Adrenal gland (tissue), 12 donors: ENCODE data around the gene EPHB2. TPM values are rescaled to one million over a fixed set of nuclear protein-coding genes. Genes with fewer than 3 reads are reported as not detected.

Experiments
- DNase-seq, 7 donors: peaks; one replicate each; pipeline ENCODE4 v3.0.0-alpha.2; 2019 to 2020
- H3K27ac ChIP-seq, 5 donors: fragments of 200-600 bp; sonication (generic) in 4 of 5; 1 replicate in 3 of 5; 2 replicates in 2 of 5; pipeline versions ENCODE4 v1.5.1 to v1.8.0; 2016 to 2020; ENCODE audit warnings: mild to moderate bottlenecking in 1 of 5
- H3K27me3 ChIP-seq: fragments of 200-600 bp; 2 replicates; pipeline ENCODE4 v1.8.0; 2021
- H3K36me3 ChIP-seq, 2 donors: fragments of 200-600 bp; replicated peaks in 1 of 2; 1 replicate in 1 of 2; 2 replicates in 1 of 2; pipeline versions ENCODE4 v1.5.1 to v1.8.0; 2018 to 2022
- H3K4me1 ChIP-seq, 2 donors: fragments of 200-600 bp; replicated peaks in 1 of 2; 1 replicate in 1 of 2; 2 replicates in 1 of 2; pipeline versions ENCODE4 v1.5.1 to v1.8.0; 2018 to 2021
- H3K4me3 ChIP-seq, 4 donors: fragments of 200-600 bp; sonication (generic) in 3 of 4; one replicate each; pipeline ENCODE4 v1.5.1; 2016 to 2018
- H3K9me3 ChIP-seq, 3 donors: fragments of 200-600 bp; sonication (generic) in 1 of 3; replicated peaks in 1 of 3; 1 replicate in 2 of 3; 2 replicates in 1 of 3; pipeline versions ENCODE4 v1.5.1 to v1.8.0; 2016 to 2021
- CTCF ChIP-seq, 6 experiments: fragments of 450-650 bp in 4 of 6; fragments of 200-600 bp in 2 of 6; sonication (generic) in 1 of 6; IDR thresholded peaks; 1 replicate in 5 of 6; 2 replicates in 1 of 6; pipeline versions ENCODE4 v1.5.1 to v1.8.0; 2016 to 2021; ENCODE audit warnings: antibody characterized with exemption in 6 of 6, mild to moderate bottlenecking in 2 of 6, moderate library complexity in 1 of 6
- POLR2A ChIP-seq, 2 donors: fragments of 450-650 bp; IDR thresholded peaks; one replicate each; pipeline ENCODE4 v1.6.1; 2017; ENCODE audit warnings: antibody characterized with exemption in 2 of 2, mild to moderate bottlenecking in 2 of 2, moderate library complexity in 1 of 2
- WGBS, 4 donors: extraction: QIAGEN DNeasy Blood & Tissue Kit in 2 of 4; methylation state at CpG; one replicate each; pipeline versions ENCODE4 v1.1.5 to v1.1.7; 2013 to 2017; 5-methylcytosine and 5-hydroxymethylcytosine counted together
- intact Hi-C, 2 donors: fragments of 100-400 bp; cut with DNase I; formaldehyde crosslinking; loops; one replicate each; pipeline versions ENCODE4 v1.14.1 to v1.15.0; 2022 to 2023
- polyA plus RNA-seq, 3 donors: library from polyadenylated mRNA; stranded (reverse); fragments of 200-250 nt in 2 of 3; fragments of 350-450 nt in 1 of 3; fragmentation: Illumina TruSeq in 1 of 3; extraction: RNeasy Lipid Tissue Mini Kit (QIAGEN cat#74804) in 1 of 3; gene quantifications; one replicate each; pipeline ENCODE4 v1.2.3, GENCODE V29; 2013 to 2014
- total RNA-seq, 9 donors: library from RNA; depleted of rRNA in 4 of 9; stranded (reverse); fragments of >200 nt in 4 of 9; fragments of 120-200 nt in 1 of 9; fragmentation: NEBNext Ultra II Directional in 1 of 9; extraction: Animal tissue kit (Norgen Biotek cat#: 25700) in 1 of 9; gene quantifications; one replicate each; pipeline versions ENCODE4 v1.1.0 to v1.2.4, GENCODE V29; 2013 to 2023
- donor health status: healthy with polysubstance abuse.
- donor health status: Bipolar disorder and iron deficiency.
- donor health status: DM: yes; HTN: yes; CAD: no.
- donor health status: DM: no; HTN: no; CAD: no.
- donor health status: DM: no; HTN: no; CAD: no.
- donor health status: DM: yes; HTN: yes; CAD: no.

Gene EPHB2
- total and polyA plus RNA-seq, 12 donors, result 0.67 to 10.3 (median 3.1) TPM

- no peak overlapping the region for H3K4me3 ChIP-seq
- H3K36me3 ChIP-seq, result no peaks in the 10 kb centered on the region
- no peak for DNase-seq
- peaks cover 0 to 21% of the 10 kb centered on the region in 2 donors for H3K4me1 ChIP-seq
- 35 to 59% (median 43%) methylated on average over 1 of the region's 1 CpG for WGBS, 4 donors
- TF ChIP-seq CTCF (IDR thresholded peaks at IDR 0.05) (no peak), POLR2A (IDR thresholded peaks at IDR 0.05) (no peak)
- no peaks in the 10 kb centered on the region for H3K9me3 ChIP-seq
- peak overlapping the region in 2 of 5 donors; percentile 63 to 69 for H3K27ac ChIP-seq
- no peaks in the 10 kb centered on the region for H3K27me3 ChIP-seq
- intact Hi-C loops, result no loop called here
Observed at GRCh38 chr1:22750685-22751051, 40.0 kb downstream of the EPHB2 start.

GRCh38 chr1:22751124-22751531, 40.5 kb downstream of the EPHB2 start:
- Histone ChIP-seq H3K9me3 (no peaks in the 10 kb centered on the region), H3K27ac (no peak overlapping the region), H3K4me3 (no peak overlapping the region), H3K27me3 (no peaks in the 10 kb centered on the region), H3K4me1 (peaks cover 0 to 21% of the 10 kb centered on the region in 2 donors), H3K36me3 (no peaks in the 10 kb centered on the region)
- no peak for DNase-seq
- TF ChIP-seq CTCF (IDR thresholded peaks at IDR 0.05) (no peak), POLR2A (IDR thresholded peaks at IDR 0.05) (no peak)
- intact Hi-C loops, result no loop called here
- 88 to 95% (median 92%) methylated on average over 6 of the region's 6 CpGs for WGBS, 4 donors

DNA sequence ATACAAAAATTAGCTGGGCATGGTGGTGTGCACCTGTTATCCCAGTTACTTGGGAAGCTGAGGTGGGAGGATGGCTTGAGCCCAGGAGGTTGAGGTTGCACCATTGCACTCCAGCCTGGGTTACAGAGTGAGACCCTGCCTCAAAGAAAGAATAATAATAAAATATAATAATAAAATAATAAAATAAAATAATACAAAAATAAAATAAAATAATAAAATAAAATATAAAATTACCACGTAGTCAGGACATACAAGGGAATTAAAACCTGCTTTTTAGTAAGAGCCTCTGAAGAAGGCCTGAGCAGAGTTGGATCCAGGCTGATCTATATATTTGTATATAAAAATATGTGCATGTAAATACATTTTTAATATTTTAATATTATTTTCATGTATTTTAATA, 41.7 kb downstream of the EPHB2 start:
- Histone ChIP-seq H3K9me3 (no peaks in the 10 kb centered on the region), H3K27me3 (no peaks in the 10 kb centered on the region), H3K4me1 (peaks cover 0 to 15% of the 10 kb centered on the region in 2 donors), H3K27ac (no peak overlapping the region), H3K36me3 (no peaks in the 10 kb centered on the region), H3K4me3 (no peak overlapping the region)
- 88 to 93% (median 92%) methylated on average over 1 of the region's 1 CpG for WGBS, 4 donors
- DNase-seq, result no peak
- intact Hi-C loops, result no loop called here
- TF ChIP-seq POLR2A (IDR thresholded peaks at IDR 0.05) (no peak), CTCF (IDR thresholded peaks at IDR 0.05) (no peak)

GRCh38 chr1:22753481-22753971, 42.9 kb downstream of the EPHB2 start:
- intact Hi-C loops, result no loop called here
- H3K9me3 ChIP-seq, result no peaks in the 10 kb centered on the region
- H3K27me3 ChIP-seq, result no peaks in the 10 kb centered on the region
- no peak overlapping the region for H3K27ac ChIP-seq
- H3K4me1 ChIP-seq, result peaks cover 0 to 13% of the 10 kb centered on the region in 2 donors
- WGBS, 4 donors, result 66 to 80% (median 76%) methylated on average over 8 to 12 of the region's 12 CpGs
- DNase-seq, result no peak
- H3K4me3 ChIP-seq, result no peak overlapping the region
- TF ChIP-seq CTCF (IDR thresholded peaks at IDR 0.05) (no peak), POLR2A (IDR thresholded peaks at IDR 0.05) (no peak)
- H3K36me3 ChIP-seq, result no peaks in the 10 kb centered on the region
